Activated T-cell treated with anti-CD3 and anti-CD28 coated beads, Interleukin-2, amount 50 U/mL, for 1 hour (primary cell): ENCODE results near the gene SND1.
"Not testable (repeated sequence)": the region's sequence is repeated elsewhere in the genome, so short reads cannot be mapped to it uniquely, and the experiment has no call there.

Experiments used
- DNase-seq: peaks from one replicate; pipeline ENCODE4 v3.0.0-alpha.2; 2020

Gene SND1

GRCh38 chr7:127946847-127947246 is 294.9 kb downstream of the SND1 start:
- DNase-seq = no peak

- no peak for DNase-seq
Observed at GRCh38 chr7:127948312-127948711, 296.3 kb downstream of the SND1 start.

GRCh38 chr7:127948930-127949329 is 296.9 kb downstream of the SND1 start:
- DNase-seq = no peak

GRCh38 chr7:127949769-127950222 is 297.8 kb downstream of the SND1 start:
- DNase-seq = no peak

- no peak for DNase-seq
Observed at GRCh38 chr7:127950233-127950935, 298.4 kb downstream of the SND1 start.

GRCh38 chr7:127953423-127954356 is 301.7 kb downstream of the SND1 start:
- DNase-seq = no peak

GRCh38 chr7:127954357-127954748 is 302.4 kb downstream of the SND1 start:
- no peak for DNase-seq

- DNase-seq = no peak
Observed at GRCh38 chr7:127955051-127955531, 303.1 kb downstream of the SND1 start.

GRCh38 chr7:127957886-127958285 is 305.9 kb downstream of the SND1 start:
- no peak for DNase-seq

- no peak for DNase-seq
Observed at GRCh38 chr7:127959770-127960169, 307.8 kb downstream of the SND1 start.

GRCh38 chr7:127961786-127962453 is 309.9 kb downstream of the SND1 start:
- DNase-seq = no peak

GRCh38 chr7:127962589-127963361 is 310.8 kb downstream of the SND1 start:
- no peak for DNase-seq

- DNase-seq = not testable (repeated sequence)
Observed at GRCh38 chr7:127963850-127964249, 311.9 kb downstream of the SND1 start.

- no peak for DNase-seq
Observed at GRCh38 chr7:127967281-127967680, 315.3 kb downstream of the SND1 start.

- DNase-seq = no peak
Observed at GRCh38 chr7:127968547-127968946, 316.6 kb downstream of the SND1 start.

- DNase-seq = no peak
Observed at GRCh38 chr7:127973832-127974231, 321.8 kb downstream of the SND1 start.

GRCh38 chr7:127974446-127975035 is 322.5 kb downstream of the SND1 start:
- no peak for DNase-seq

GRCh38 chr7:127976056-127976737 is 324.2 kb downstream of the SND1 start:
- DNase-seq = no peak

GRCh38 chr7:127976738-127977120 is 324.7 kb downstream of the SND1 start:
- DNase-seq = no peak

GRCh38 chr7:127978421-127978820 is 326.4 kb downstream of the SND1 start:
- no peak for DNase-seq

- no peak for DNase-seq
Observed at GRCh38 chr7:127979113-127979727, 327.2 kb downstream of the SND1 start.
